Measurements from ENCODE around the gene ART3.

DNA sequence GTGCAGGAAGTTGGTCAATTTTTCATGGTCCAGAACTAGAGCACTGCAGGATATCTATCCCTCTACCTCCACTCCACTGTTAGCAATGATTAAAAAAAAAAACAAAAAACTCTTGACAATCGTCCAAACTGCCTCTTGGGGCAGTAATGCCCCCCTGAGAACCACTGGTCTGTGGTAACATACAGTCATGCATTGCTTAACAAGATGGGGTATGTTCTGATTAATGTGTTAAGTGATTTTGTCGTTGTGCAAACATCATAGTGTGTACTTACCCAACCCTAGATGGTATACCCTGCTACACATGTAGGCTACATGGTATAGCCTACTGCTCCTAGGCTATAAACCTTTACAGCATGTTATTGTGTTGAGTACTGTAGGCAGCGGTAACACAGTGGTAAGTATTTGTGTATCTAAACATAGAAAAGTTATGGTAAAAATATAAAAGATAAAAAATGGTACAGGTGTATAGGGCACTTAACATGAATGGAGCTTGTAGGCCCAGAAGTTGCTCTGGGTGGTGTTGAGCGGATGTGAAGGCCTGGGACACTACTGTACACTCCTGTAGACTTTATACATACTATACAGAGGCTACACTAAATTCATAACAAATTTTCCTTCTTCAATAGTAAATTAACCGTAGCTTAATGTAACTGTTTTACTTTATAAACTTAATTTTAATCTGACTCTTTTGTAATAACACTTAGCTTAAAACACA lies 34.1 kb downstream of the ART3 start:
- TF ChIP-seq, protein P1, sequence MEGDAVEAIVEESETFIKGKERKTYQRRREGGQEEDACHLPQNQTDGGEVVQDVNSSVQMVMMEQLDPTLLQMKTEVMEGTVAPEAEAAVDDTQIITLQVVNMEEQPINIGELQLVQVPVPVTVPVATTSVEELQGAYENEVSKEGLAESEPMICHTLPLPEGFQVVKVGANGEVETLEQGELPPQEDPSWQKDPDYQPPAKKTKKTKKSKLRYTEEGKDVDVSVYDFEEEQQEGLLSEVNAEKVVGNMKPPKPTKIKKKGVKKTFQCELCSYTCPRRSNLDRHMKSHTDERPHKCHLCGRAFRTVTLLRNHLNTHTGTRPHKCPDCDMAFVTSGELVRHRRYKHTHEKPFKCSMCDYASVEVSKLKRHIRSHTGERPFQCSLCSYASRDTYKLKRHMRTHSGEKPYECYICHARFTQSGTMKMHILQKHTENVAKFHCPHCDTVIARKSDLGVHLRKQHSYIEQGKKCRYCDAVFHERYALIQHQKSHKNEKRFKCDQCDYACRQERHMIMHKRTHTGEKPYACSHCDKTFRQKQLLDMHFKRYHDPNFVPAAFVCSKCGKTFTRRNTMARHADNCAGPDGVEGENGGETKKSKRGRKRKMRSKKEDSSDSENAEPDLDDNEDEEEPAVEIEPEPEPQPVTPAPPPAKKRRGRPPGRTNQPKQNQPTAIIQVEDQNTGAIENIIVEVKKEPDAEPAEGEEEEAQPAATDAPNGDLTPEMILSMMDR (IDR thresholded peaks at IDR 0.05), result peak; percentile 12; the same call in 1 of the 2 replicates
- no peak for TF ChIP-seq POLR2AphosphoS5 (IDR thresholded peaks at IDR 0.05; ENCODE audit: low read depth, low read length)
- TF ChIP-seq, protein P2, sequence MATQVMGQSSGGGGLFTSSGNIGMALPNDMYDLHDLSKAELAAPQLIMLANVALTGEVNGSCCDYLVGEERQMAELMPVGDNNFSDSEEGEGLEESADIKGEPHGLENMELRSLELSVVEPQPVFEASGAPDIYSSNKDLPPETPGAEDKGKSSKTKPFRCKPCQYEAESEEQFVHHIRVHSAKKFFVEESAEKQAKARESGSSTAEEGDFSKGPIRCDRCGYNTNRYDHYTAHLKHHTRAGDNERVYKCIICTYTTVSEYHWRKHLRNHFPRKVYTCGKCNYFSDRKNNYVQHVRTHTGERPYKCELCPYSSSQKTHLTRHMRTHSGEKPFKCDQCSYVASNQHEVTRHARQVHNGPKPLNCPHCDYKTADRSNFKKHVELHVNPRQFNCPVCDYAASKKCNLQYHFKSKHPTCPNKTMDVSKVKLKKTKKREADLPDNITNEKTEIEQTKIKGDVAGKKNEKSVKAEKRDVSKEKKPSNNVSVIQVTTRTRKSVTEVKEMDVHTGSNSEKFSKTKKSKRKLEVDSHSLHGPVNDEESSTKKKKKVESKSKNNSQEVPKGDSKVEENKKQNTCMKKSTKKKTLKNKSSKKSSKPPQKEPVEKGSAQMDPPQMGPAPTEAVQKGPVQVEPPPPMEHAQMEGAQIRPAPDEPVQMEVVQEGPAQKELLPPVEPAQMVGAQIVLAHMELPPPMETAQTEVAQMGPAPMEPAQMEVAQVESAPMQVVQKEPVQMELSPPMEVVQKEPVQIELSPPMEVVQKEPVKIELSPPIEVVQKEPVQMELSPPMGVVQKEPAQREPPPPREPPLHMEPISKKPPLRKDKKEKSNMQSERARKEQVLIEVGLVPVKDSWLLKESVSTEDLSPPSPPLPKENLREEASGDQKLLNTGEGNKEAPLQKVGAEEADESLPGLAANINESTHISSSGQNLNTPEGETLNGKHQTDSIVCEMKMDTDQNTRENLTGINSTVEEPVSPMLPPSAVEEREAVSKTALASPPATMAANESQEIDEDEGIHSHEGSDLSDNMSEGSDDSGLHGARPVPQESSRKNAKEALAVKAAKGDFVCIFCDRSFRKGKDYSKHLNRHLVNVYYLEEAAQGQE (IDR thresholded peaks at IDR 0.05; ENCODE audit: insufficient read depth in 1 of 2, low read depth in 2 of 2, low read length in 1 of 2), result no peak

Data from Panc1 (cell line).